NCI-H1694 (cell line): Measurements from ENCODE around the gene GATA2.

Experiments used
- DNase-seq: peaks from one replicate; lab custom pipeline; 2025; lab: John Stamatoyannopoulos, UW

The GATA2 gene

GRCh38 chr3:128501431-128501830 is 8.4 kb upstream of the GATA2 start:
- DNase-seq = no peak

GRCh38 chr3:128500556-128500955 is 7.6 kb upstream of the GATA2 start:
- no peak for DNase-seq

- no peak for DNase-seq
Observed at GRCh38 chr3:128499724-128500275, 6.8 kb upstream of the GATA2 start.

- DNase-seq = no peak
Observed at GRCh38 chr3:128498901-128499530, 6.0 kb upstream of the GATA2 start.

- DNase-seq = peak; percentile 38
Observed at GRCh38 chr3:128498127-128498626, 5.2 kb upstream of the GATA2 start.

- DNase-seq = peak; percentile 64
Observed at GRCh38 chr3:128497305-128498126, 4.5 kb upstream of the GATA2 start.

- no peak for DNase-seq
Observed at GRCh38 chr3:128496602-128497304, 3.8 kb upstream of the GATA2 start.

- no peak for DNase-seq
Observed at GRCh38 chr3:128496019-128496601, 3.1 kb upstream of the GATA2 start.

- no peak for DNase-seq
Observed at GRCh38 chr3:128495435-128495970, 2.5 kb upstream of the GATA2 start.

- DNase-seq = no peak
Observed at GRCh38 chr3:128494367-128494650, 1.3 kb upstream of the GATA2 start.

GRCh38 chr3:128493570-128494366 is 767 bp upstream of the GATA2 start:
- no peak for DNase-seq

GRCh38 chr3:128491941-128492670 is 895 bp downstream of the GATA2 start:
- no peak for DNase-seq

- no peak for DNase-seq
Observed at GRCh38 chr3:128491691-128491940, 1.4 kb downstream of the GATA2 start.

GRCh38 chr3:128490915-128491690 is 1.9 kb downstream of the GATA2 start:
- DNase-seq = no peak

- no peak for DNase-seq
Observed at GRCh38 chr3:128490650-128490914, 2.4 kb downstream of the GATA2 start.

GRCh38 chr3:128489927-128490649 is 2.9 kb downstream of the GATA2 start:
- peak; percentile 10 for DNase-seq

GRCh38 chr3:128489674-128489926 is 3.4 kb downstream of the GATA2 start:
- DNase-seq = no peak

- peak; percentile 38 for DNase-seq
Observed at GRCh38 chr3:128488991-128489673, 3.9 kb downstream of the GATA2 start.

- DNase-seq = no peak
Observed at GRCh38 chr3:128488636-128488990, 4.4 kb downstream of the GATA2 start.
